ENCODE results near the gene TSPAN8. TPM values are rescaled to one million over a fixed set of nuclear protein-coding genes. Genes with fewer than 3 reads are reported as not detected.
"Not testable (repeated sequence)": the region's sequence is repeated elsewhere in the genome, so short reads cannot be mapped to it uniquely, and the experiment has no call there.

Gene TSPAN8
- total RNA-seq, 1 donor from 2014 or later: 2.1 TPM

GRCh38 chr12:71164166-71164565 lies 6.4 kb upstream of the TSPAN8 start:
- no peak for DNase-seq (ENCODE audit: low spot score)

- DNase-seq (ENCODE audit: low spot score): no peak
Measured at GRCh38 chr12:71162832-71163763, 5.3 kb upstream of the TSPAN8 start.

- DNase-seq (ENCODE audit: low spot score): no peak
Measured at GRCh38 chr12:71161591-71161990, 3.8 kb upstream of the TSPAN8 start.

DNA sequence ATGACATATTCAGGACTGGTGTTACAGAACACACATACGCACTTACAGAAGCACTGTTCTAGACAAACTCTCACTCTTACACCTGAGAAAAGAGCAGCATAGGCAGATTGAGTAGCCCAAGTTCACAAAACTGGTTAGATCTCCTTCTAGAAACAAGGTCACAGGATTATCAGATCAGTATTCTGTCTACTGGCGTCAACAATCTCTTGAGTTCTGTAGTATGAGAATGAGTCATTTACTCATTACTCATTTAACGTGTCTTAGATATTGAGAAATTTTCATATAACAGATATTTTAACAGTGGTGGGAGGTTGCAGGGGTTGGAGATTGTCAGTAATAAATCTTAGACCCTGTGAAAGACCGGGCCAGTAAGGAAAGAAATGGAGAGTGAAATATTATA lies 2.8 kb upstream of the TSPAN8 start:
- DNase-seq (ENCODE audit: low spot score): no peak

- no peak for DNase-seq (ENCODE audit: low spot score)
Measured at GRCh38 chr12:71159878-71160277, 2.1 kb upstream of the TSPAN8 start.

DNA sequence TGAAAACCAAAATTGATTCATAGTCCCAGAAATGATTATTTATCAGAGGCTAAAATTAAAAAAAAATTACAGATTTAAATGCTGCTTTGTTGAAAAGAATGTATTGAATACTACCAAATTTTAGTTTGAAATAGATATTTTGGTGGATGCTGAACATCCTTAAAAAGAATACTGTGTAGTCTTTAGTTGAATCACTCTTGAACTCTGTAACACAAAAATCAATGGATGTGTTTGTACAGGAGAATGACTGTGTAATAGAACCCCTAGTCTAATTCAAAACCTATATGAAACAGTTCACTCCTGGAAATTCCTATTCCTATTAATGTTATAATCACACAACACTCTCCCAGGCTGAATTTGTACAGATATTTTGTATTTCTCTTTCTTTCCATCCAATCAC lies 1.5 kb upstream of the TSPAN8 start:
- no peak for DNase-seq (ENCODE audit: low spot score)

DNA sequence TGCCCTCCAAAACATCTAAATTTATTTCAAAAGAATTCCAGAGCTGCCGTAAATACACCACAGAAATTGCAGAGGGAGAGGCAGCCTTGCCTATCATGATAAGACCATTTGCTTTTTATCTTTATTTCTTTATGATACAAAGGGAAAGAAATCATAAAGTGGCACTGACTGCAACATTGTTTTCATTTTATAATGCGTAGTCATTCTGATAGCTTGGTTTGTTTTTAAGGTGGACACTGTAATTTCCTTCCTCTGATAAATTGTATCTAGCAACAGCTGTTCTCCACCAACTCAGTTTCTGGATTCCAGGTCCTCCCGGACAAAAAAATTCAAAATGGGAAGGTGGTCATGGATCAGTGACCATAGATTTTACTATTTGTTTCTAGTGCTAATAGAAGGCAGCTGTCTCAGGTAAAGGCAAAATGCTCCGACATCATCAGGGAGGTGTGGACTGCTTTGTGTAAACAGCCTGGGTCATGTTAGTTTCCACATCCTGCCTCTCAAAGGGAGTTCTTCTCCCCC lies 623 bp upstream of the TSPAN8 start:
- DNase-seq (ENCODE audit: low spot score): no peak

DNA sequence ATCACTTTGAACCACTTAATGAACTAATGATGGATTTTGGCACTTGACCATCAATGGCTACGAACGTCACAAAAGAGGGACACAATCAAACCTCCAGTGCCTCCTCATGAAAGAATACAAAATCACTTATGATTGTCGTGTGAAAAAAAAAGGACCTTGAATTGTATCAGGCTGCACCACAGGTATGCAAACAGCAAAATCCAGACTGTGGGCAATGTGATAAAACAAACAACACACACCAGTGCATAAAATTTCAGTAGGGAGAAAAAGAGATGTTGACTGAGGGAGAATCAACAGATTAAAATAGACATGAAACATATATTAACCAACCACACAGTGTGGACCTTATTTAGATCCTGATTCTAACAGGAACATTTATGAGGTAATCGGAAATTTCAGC lies 2.6 kb downstream of the TSPAN8 start:
- DNase-seq (ENCODE audit: low spot score): no peak

DNA sequence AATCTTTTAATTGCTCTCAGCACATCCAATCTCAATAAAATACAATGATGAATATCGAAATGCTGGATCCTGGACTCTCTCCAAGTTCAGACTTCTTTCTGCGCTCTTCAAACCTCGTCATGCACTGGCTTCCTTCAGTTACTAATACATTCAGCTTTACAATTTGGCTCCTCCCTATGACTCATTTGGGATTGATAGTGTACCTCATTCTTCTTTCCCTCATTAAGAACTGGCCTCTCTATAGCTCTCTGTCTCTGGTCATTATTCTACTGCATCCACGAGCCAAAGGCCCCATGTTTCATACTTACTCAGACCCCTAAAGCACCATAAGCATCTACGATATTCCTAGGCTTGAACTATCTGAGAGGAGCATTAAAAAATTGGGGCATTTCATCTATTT lies 4.9 kb downstream of the TSPAN8 start:
- DNase-seq (ENCODE audit: low spot score): no peak

GRCh38 chr12:71150041-71150440 lies 7.8 kb downstream of the TSPAN8 start:
- DNase-seq (ENCODE audit: low spot score): not testable (repeated sequence)

DNA sequence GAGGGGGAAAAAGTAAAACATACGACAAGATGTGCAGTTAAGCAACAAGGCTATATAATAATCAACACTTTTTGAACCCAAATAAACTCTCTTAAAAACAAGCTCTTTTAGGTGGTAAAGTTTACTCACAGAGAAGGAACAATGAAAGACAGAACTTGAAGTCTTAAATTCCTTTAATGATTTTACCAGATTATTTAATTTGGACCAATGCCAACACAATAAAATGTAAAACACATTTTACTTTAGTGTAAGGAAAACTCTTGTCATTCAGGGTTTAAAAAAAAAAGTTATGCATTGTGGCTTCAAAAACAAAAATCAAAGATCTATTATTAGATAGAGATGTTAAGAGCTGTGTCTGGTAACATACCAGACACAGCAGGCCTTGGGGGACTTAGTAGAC lies 13.1 kb downstream of the TSPAN8 start:
- no peak for DNase-seq (ENCODE audit: low spot score)

DNA sequence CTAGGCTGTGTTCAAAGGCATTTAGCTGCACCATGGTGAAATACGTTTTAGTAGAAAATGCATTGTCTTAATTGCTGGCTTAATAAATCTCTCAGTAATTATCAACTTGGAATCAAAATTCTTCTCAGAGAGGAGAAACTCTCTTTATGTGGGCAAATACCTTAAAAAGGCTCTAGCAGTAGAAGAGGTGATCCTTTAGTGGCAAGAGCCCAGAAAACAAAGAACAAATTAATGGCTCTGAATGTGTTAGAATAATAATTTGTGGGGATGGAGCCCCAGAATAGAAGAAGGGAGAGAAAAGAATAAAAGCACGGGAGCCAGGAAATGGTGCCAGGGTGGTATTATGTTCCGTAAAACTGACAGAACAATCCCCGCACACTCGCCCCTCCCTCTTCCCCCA lies 14.8 kb downstream of the TSPAN8 start:
- no peak for DNase-seq (ENCODE audit: low spot score)

- DNase-seq (ENCODE audit: low spot score): no peak
Measured at GRCh38 chr12:71142016-71142415, 15.8 kb downstream of the TSPAN8 start.

GRCh38 chr12:71141378-71141926 lies 16.3 kb downstream of the TSPAN8 start:
- no peak for DNase-seq (ENCODE audit: low spot score)

- no peak for DNase-seq (ENCODE audit: low spot score)
Measured at GRCh38 chr12:71139153-71139735, 18.6 kb downstream of the TSPAN8 start.

- no peak for DNase-seq (ENCODE audit: low spot score)
Measured at GRCh38 chr12:71138011-71138410, 19.8 kb downstream of the TSPAN8 start.

DNA sequence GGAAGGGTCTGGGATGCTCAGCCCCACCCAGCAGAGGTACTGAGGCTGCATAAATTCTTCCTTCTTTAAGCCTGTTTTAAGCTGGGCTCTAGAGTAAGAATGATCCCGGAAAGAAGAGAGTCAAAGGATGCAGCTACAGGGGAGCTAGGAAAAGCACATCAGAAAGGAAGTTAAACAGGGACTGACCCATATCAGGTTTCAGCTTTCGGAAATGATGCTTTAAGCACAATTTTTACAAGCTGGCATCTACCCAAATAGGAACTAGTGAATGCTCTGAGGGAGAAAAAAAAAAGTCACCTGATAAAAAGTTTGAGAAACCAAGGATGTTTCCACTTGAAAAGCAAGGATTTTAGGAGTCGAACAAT lies 22.0 kb downstream of the TSPAN8 start:
- DNase-seq (ENCODE audit: low spot score): no peak

DNA sequence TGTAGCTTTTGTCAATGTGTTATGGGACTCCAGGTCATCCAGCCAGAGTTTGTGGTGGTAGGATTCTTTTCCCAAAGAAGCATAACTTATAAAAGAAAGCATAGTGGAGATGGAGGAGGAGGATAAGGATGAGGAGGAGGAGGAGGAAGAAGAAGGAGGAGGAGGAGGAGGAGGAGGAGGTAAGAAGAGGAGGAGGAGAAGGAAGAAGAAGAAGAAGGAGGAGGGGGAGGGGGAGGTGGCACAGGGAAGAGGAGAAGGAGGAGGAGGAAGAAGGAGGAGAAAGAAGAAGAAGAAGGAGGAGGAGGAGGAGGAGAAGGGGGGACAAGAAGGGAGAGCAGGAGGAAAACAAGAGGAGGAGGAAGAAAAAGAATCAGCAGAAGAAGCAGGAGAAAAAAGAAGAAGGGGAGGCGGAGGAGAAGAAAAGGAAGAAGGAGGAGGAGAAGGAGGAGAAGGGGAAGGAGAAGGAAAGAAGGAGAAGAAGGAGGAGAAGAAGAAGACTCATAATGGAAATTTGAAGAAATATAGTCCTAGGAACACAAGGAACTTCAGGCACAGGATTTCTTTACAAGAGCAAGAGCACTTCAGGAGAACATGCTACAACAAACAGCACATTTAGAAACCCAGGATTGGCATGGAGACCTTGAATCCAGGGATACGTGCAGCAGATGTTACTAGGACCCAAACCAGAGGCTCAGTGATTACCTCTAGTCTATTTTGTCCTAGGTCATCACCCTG lies 22.6 kb downstream of the TSPAN8 start:
- DNase-seq (ENCODE audit: low spot score): no peak

GRCh38 chr12:71134405-71134804 lies 23.4 kb downstream of the TSPAN8 start:
- no peak for DNase-seq (ENCODE audit: low spot score)

GRCh38 chr12:71130521-71131069 lies 27.2 kb downstream of the TSPAN8 start:
- no peak for DNase-seq (ENCODE audit: low spot score)

GRCh38 chr12:71129364-71129763 lies 28.4 kb downstream of the TSPAN8 start:
- no peak for DNase-seq (ENCODE audit: low spot score)

All from ureter (tissue), 1 donor.